HG03439 (cell line): Measurements from ENCODE around the gene ZDHHC14.

ENCODE experiments used
- ATAC-seq: cut with Tn5 transposase; IDR thresholded peaks from one replicate; pipeline ENCODE4 v1.9.1; 2021; ENCODE audit warnings: mild to moderate bottlenecking, moderate library complexity; ENCODE audit not compliant: unreplicated experiment

ZDHHC14 gene

DNA sequence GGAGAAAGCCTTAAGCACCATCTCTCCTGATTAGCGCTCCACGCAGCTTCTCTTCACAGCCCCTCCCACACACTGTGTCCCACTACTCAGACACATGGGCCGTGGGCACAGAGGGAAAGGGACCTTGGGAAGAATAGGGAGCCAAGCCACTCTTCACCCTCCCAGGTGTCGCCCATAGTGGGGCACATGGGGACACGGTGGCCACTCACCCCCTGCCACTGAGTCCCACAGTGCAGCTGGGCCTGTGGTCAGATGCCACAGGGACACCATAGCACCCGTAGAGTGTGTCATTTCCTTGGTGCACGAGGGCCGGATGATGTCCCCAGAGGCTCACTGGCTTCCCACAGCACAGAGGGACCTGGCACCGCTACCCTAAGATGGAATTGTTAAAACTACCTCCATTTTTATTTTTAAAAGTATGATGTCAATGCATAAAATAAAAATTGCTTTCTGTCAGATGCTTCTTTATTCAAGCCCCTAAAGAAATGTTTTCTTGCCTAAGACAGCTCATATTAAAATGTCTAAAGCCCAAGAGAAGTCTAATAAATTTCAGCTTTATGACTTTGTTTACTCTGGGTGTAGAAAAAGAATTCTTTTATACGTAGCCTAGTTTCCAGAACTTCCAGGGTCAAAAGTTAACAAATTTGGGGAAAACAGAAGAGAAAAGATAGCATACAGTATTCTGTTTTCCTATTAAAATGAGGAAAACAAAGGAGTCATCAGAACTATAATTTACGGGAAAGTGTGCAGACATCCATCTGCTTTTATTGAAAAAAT is 251.0 kb downstream of the ZDHHC14 start:
- ATAC-seq, result no peak

DNA sequence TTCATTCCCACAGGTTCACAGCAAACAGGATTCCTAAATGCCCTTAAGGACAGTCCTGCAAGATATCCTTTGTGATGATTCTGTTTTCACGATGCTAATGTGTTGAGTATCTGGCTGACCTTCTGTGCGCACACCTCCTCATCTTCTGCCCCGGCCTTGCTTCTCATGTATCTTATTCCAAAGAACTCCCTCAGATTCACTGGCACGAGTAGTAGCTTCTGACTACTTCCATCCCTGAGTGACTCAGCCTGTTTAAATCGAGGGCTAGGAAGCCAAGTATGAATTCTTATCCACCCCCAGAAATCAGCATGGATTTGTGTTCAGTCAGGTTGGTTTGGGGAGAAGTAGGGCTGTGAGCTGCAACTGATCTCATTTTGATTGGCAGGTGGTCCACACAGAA is 251.8 kb downstream of the ZDHHC14 start:
- no peak for ATAC-seq

DNA sequence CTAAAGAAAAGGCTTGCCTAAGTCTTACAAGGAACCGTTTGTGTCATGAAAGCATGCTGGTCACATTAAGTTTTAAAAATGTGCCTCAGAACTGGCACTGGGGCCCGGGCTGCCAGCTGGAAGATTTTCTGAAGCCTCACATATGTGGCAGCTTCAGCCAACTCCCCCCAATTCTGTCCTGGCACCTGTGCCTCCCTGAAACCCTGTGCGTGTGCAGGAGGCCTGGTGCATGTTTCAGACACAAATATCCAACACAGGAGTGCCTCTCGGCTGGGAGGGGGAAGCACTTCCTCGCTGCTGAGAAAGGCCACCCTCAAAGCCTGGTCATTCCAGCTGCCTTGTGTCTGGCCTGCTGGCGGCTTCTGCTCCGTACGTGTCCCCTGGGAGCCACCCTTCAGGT is 253.6 kb downstream of the ZDHHC14 start:
- ATAC-seq, result no peak

DNA sequence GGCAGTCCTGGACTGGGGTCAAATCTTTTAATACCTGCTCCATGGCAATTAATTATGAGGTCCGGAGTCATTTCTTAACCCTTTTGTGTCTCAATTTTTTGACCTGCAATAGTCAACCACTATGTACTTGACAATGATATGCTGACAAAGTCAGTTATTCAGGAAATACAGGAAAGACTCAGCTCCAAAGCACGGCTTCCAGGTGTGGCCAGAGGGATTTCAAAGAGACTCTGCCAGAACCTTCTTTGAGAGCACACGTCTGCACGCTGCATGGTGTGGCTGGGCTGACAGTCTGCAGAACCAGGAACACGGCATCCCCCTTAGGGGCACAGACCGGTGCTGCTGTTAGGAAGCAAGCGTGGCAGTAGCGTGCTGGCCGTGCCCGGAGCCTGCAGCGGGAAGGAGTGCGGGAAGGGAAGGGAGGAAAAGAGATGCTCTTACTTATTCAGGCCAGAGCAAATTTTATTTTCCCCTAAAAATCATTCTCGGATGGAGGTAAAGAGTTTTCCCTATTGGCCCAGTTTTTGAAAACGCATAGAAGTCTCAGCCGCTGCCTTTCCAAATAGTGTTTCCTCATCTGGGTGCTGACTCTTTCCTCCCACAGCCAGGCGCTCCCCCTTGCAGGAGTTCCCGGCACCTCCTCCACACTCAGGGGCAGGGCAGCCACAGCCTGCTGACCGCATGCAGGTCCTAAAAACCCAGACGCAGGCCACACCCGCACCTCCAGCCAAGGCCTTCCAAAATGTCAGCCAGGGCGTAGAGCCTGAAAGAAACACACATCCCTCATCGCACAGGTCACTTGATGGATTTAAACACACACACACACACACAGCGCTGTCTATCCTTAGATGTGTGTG is 254.6 kb downstream of the ZDHHC14 start:
- ATAC-seq, result no peak

DNA sequence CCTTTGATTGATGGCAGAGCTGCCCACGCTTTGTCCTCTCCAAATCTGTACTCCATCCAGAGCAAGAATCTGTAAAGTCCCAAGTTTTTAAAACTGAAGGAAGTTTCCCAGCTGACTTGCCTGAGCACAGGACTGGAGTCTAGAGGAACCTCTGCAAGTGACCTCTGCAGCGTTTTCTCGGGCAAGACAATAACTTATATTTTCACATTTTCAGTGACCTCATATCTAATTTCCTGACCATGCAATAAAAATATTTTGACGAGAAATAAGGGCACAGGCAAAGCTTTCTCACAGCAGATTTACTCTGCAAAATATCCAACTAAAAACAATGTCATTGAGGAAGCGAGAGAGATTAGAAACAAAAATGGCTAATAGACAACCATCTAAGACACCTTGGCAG is 256.5 kb downstream of the ZDHHC14 start:
- no peak for ATAC-seq

DNA sequence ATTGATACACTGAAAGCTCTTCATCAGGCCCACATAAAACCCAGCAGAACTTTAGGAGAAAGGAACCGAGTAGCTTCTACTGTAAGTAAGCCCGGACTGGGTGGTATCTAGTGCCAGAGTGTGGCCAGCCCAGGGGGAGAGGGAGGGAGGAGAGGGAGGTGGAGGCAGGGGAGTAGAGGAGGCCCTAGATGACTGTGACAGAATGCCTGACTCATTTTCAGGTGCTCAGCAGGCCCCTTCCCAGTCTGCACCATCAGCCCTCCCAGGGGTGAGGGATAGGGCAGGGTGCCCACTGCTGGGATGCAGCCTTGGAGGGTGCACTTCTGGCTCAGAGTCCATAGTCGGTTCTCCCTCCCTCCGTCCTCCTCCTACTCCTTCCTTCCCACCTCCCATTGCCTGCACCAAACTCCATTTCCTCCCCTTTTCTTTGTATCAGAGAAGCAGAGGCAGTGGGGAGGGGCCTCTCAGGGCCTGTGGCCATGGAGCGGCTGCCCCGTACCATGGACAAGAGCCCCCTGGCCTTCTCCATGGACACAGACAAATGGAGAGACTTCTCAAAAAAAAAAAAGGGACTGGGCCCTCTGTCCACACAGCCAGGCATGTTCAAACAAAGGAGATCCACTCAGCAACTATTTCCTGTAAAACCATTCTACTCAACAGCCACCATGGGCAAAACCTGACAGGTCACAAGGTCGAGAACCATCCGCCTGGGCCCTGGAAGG is 257.1 kb downstream of the ZDHHC14 start:
- no peak for ATAC-seq

DNA sequence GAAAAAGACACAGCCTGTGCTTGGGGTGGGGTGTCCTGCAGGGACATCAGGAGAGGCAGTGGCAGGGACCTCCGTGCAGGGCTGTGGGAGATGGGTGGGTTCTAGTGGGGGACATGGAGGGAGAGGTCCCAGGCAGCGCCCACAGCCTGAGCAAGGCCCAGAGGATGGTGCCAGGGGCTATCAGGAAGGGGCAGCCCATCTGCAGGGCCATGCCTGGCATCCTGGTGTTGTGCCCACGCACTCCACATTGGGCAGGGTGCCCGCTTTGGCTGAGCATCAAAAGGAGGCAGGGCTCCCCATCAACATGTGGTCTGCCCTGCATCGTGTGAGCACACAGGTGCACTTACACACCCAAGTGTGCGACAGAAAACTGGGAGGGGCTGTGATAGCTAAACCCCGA is 257.8 kb downstream of the ZDHHC14 start:
- ATAC-seq, result no peak

DNA sequence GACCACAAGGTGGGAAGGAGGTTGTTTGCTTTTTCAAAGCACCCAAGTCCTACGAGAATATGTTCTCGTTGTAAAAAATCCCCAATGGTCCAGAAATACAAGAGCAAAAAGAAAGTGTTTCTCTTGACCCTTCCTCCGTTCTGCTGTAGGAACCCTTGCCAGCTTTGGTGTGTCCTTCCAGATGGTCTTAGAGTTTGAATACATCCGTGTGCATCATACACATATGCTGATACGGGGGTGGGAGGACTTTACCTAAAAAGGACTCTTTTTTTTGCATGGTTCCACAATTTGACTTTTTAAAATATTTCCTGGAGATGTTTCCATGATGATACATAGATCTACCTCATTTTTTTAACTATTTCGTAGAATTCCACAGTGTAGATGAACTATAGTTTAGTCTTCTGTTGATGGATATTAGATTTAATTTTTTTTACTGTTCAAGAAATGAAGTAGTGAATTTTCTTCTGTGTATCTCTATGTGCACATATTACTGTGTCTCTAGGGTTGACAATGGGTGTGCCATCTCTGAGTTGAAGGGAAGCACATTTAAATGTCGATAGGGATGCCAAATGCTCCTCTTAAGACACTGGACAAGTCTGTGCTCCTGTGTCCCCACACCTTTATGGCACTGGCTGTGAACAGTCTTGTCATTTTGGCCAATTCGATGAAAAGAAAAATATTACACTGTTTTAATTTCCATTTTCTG is 259.9 kb downstream of the ZDHHC14 start:
- no peak for ATAC-seq

DNA sequence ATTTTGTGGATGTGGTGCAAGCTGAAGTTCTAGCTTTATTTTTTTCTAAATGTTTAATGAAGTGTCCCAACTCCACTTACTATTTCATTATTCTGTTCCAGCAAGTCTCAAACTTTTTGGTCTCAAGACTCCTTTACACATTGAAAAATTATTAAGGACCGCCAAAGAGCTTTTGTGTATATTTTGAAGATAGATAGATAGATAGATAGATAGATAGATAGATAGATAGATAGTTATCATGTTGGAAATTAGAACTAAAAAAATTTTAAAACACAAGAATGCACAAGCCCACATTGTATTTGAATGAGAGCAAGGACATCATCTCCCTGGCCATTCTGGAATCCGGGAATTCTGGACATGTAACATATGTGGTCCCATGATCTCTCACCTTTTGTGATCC is 260.8 kb downstream of the ZDHHC14 start:
- ATAC-seq, result no peak

DNA sequence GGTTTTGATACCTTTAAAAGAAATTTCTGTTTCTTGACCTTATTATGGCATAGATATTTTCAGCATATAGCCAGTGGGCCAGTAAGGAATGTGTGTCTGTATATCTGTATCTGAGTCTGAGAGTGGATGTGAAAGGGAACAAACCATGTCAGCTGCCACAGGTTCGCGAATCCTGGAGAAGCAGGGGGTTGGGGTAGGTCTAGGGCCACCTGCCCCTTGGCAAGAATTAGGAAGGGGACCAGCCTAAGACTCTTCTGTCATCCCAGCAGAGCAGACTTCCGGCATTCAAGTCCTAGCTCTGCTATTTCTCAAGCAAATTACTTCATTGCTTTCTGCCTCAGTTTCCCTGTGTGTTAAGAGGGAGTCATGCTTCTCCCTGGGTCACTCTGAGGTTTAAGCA is 261.7 kb downstream of the ZDHHC14 start:
- no peak for ATAC-seq

DNA sequence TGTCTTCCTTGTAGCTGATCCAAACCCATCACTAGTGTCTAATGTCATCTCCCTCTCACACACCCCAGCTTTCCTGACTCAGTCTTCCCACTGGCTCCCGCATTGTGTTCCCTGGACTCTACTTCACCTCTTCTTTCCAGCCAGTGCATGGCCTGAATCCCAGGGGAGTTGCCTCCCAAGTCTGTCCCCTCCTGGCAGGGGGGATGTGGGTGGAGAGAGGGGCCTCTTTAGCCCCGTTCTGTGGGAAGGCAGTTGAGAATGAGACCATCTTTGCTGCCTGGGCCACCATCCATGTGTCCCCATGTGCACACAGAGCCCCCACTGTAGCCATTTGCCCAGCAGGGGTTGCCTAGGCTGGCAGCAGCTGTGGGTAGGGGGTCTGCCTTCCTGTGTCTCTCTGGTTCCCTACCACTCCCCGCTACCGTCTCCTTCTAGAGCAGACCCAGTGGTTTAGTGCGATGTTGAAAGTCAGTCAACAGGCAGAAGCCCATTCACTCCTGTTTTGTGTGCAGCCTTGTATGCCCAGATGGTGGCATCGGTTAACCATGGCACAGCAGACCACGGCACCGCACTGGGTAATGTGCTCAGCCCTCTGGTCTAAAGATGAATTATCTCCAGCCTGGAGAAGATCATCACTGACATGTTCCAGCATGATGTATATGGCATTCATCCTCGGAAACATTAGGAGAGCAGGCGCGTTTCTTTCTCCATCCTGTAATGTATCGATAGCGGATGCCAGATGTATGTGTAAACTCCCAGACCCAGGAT is 263.2 kb downstream of the ZDHHC14 start:
- ATAC-seq, result no peak

DNA sequence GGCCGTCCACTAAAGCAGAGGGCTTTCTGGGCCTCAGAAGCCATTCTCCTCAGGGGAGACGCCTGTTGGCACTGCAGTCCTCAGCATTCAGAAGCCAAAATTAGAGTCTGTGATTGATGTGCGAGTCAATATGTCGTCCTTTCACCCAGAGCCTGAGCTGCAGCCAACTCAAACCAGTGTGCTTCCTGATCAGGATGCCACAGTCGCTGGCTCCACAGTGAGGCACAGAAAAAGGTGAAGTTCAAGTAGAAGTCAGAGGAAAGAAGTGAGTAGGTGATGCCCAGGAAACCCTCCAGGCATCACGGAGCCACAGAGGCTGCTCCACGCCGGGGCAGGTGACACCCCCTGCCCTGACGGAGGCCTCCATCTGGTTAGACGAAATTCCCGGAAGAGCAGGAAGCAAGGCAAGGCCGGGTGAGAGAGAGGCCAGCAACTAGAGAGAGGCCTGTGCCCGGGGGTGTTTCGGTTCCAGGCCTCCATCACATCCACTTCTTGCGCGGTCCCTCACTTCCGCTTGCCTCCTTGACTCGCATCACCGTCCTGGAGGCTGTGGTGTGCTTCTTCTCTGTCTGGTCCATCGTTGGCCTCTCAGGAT is 264.3 kb downstream of the ZDHHC14 start:
- no peak for ATAC-seq

DNA sequence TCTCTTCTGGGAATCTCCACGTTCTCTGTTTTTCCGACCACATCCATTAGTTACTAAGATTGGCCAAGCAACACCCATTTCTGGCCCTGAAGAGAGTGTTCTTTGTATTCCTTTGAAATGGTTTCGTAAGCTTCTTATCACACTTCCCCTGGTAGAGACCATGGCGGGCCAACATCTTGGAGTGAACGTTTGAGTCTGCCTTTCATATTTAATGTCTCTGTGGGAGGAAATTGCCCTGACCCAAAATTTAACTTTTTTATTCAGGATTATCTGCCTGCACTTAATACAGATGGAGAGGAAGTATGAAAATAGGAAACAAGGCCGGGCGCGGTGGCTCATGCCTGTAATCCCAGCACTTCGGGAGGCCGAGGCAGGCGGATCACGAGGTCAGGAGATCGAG is 265.0 kb downstream of the ZDHHC14 start:
- no peak for ATAC-seq

DNA sequence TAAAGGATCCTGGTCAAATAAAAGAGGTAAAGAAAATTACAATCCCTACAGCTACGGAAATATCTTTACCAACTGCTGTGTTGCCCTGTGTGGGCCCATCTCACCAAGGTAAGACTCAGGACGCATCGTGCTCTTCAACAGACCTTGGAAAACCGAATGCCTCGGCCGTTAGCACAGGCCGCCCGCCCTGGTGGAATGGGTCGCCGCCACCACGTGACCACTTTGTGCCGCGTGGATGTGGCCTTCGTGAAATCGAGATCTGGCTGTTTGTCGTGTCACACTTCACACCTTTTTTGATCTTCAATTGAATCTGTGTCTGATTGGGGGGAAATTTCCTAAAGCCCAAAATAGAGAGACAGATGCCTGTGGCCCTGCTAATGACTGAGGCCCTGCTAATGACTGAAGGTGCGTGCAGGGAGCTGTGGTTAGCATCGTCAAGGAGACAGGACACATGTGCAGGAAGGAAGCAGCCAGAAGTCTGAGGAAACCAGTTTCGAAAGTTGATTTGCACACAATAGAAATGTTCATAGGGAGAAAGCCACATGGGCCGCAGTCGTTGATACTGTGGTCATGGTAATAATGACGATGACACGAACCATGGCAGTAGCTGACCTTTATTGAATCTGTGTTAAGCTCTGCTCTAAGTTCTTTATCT is 266.4 kb downstream of the ZDHHC14 start:
- no peak for ATAC-seq

DNA sequence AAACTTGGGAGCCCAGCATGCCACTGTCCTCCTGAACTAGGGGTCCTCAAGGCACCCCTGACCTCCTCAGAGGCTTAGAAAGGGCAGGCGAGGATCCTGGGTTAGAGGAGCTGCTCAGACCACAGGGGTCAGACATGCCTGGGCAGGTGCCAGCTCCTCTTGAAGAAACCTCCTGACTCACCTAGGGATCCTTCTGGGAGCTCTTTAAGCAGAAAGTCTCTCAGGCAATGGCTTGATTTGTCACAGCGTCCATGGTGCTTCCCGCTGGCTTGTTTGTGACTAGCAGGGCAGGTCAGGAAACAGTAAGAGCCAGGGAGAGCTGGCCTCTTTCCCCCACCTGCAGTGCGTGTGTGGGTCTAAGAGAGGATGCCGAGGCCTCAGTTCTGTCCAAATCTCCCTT is 267.6 kb downstream of the ZDHHC14 start:
- ATAC-seq, result no peak

DNA sequence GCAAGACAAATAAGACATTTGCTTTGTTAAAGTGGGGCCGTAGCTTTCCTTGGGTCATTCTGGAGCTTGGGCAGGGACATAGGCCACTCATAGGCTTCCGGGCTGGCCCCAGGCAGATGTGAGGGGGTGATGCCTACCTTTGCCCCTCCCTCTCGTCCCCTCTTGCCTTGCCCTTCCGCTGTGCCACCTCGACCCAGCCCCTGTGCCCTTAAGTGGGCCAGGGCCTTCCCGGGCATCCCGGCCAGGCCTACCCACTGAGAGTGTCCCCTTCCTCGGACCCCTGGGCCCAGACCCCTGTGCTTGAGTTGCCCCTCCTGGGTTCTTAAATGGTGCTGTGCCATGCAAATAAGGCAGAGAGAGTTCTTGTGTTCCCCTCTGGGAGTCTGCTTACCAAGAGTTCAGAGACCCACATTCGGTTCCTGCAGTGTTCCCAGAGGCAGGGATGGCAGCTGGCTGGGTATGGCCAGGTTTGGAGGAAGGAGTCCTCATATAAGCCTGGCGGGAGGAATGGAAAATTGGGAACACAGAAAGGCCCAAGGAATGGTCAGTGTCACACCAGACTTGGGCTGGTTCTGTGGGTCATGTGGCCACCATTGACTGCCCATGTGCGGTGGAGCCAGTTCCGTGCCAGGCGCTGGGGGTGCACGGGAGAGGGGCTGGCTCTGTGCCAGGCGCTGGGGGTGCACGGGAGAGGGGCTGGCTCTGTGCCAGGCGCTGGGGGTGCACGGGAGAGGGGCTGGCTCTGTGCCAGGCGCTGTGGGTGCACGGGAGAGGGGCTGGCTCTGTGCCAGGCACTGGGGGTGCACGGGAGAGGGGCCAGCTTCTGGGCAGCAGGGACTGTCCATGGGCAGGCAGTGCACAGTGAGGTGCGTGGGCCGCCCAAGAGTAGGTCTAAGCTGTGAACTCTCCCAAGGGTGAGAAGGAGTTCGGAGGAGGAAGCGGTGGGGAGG is 268.6 kb downstream of the ZDHHC14 start:
- ATAC-seq, result no peak

DNA sequence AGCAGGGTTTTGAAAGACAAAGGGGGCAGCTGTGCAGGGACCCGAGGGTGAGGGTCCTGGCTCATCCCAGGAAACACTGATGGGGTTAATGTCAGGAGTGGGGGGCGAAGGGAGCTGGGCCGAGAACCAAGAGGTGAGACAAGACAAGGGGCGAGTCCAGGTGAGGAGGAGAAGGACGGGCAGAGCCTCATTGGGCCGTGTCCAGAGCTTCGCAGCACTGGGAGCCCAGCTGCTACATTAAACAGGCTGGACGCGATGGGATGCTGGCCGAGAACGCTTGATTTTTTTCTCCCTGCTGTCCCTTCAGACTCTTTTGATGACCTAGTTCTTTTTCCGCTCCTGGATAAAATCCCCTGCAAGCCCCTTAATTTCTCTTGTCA is 269.3 kb downstream of the ZDHHC14 start:
- no peak for ATAC-seq

DNA sequence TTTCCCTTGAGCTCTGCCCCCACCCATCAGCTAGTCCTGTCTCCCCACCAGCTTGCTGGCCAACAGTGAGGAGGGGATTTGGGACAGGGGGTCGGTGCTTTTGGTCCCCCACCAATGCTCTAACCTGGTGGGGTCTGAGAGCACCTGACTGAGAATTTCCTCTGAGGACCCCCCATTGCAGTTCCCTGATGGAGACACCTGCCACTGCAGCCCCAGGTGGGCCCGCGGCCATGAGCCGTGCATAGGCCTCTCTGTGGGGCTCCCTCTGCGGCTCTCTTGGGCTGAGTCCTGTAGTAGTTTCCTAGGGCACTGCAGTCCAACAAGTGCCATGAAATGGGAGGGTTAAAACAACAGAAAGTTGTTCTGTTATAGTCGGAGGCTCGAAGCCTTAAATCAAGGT is 269.8 kb downstream of the ZDHHC14 start:
- ATAC-seq, result no peak
